ENCODE results near the gene NPW. TPM values are rescaled to one million over a fixed set of nuclear protein-coding genes. Genes with fewer than 3 reads are reported as not detected.

The NPW gene
- total RNA-seq, 1 experiment from 2014 or later = not detected

GRCh38 chr16:1983544-1984346 lies 35.8 kb upstream of the NPW start, which contains the start of gene GFER:
TSS of gene GFER (plus strand) at chr16:1984193. CDS start at chr16:1984219, 26 bp downstream.
- DNase-seq (ENCODE audit: low spot score) = peak; percentile 86
- in situ Hi-C loops (cut with HindIII; ENCODE audit: low sequenced_read_pairs) = no loop called here

- DNase-seq (ENCODE audit: low spot score) = no peak
- in situ Hi-C loops (cut with HindIII; ENCODE audit: low sequenced_read_pairs) = no loop called here
These were observed 35.0 kb upstream of the NPW start for GRCh38 chr16:1984347-1985225.

- DNase-seq (ENCODE audit: low spot score) = no peak
- in situ Hi-C loops (cut with HindIII; ENCODE audit: low sequenced_read_pairs) = no loop called here
These were observed 34.0 kb upstream of the NPW start for GRCh38 chr16:1985466-1986150.

- in situ Hi-C loops (cut with HindIII; ENCODE audit: low sequenced_read_pairs) = no loop called here
- DNase-seq (ENCODE audit: low spot score) = no peak
These were observed 32.4 kb upstream of the NPW start for GRCh38 chr16:1987198-1987597.

- no peak for DNase-seq (ENCODE audit: low spot score)
- in situ Hi-C loops (cut with HindIII; ENCODE audit: low sequenced_read_pairs) = no loop called here
These were observed 30.1 kb upstream of the NPW start, which contains the start of gene SYNGR3 for GRCh38 chr16:1989209-1990100. TSS of gene SYNGR3 (plus strand) at chr16:1989970. CDS start at chr16:1990103, 133 bp downstream.

GRCh38 chr16:1990101-1990350 lies 29.6 kb upstream of the NPW start:
- in situ Hi-C loops (cut with HindIII; ENCODE audit: low sequenced_read_pairs) = no loop called here
- DNase-seq (ENCODE audit: low spot score) = no peak

GRCh38 chr16:1990351-1991134 lies 29.0 kb upstream of the NPW start:
- peak; percentile 57 for DNase-seq (ENCODE audit: low spot score)
- in situ Hi-C loops (cut with HindIII; ENCODE audit: low sequenced_read_pairs) = no loop called here

- peak; percentile 38 for DNase-seq (ENCODE audit: low spot score)
- in situ Hi-C loops (cut with HindIII; ENCODE audit: low sequenced_read_pairs) = no loop called here
These were observed 28.4 kb upstream of the NPW start for GRCh38 chr16:1991135-1991551.

GRCh38 chr16:1991588-1991947 lies 28.0 kb upstream of the NPW start:
- DNase-seq (ENCODE audit: low spot score) = no peak
- in situ Hi-C loops (cut with HindIII; ENCODE audit: low sequenced_read_pairs) = no loop called here

- in situ Hi-C loops (cut with HindIII; ENCODE audit: low sequenced_read_pairs) = no loop called here
- peak; percentile 78 for DNase-seq (ENCODE audit: low spot score)
These were observed 27.5 kb upstream of the NPW start for GRCh38 chr16:1991948-1992703.

- DNase-seq (ENCODE audit: low spot score) = no peak
- in situ Hi-C loops (cut with HindIII; ENCODE audit: low sequenced_read_pairs) = no loop called here
These were observed 26.8 kb upstream of the NPW start for GRCh38 chr16:1992704-1993317.

GRCh38 chr16:1993731-1994131 lies 25.9 kb upstream of the NPW start:
- DNase-seq (ENCODE audit: low spot score) = no peak
- in situ Hi-C loops (cut with HindIII; ENCODE audit: low sequenced_read_pairs) = no loop called here

GRCh38 chr16:1997494-1998359 lies 21.9 kb upstream of the NPW start:
- in situ Hi-C loops (cut with HindIII; ENCODE audit: low sequenced_read_pairs) = no loop called here
- no peak for DNase-seq (ENCODE audit: low spot score)

- DNase-seq (ENCODE audit: low spot score) = peak; percentile 54
- in situ Hi-C loops (cut with HindIII; ENCODE audit: low sequenced_read_pairs) = no loop called here
These were observed 21.2 kb upstream of the NPW start for GRCh38 chr16:1998360-1998835.

GRCh38 chr16:1998852-1999801 lies 20.5 kb upstream of the NPW start:
- in situ Hi-C loops (cut with HindIII; ENCODE audit: low sequenced_read_pairs) = no loop called here
- no peak for DNase-seq (ENCODE audit: low spot score)

Measured in G401 (cell line).